ENCODE results near the gene ADAMTS1. TPM values are rescaled to one million over a fixed set of nuclear protein-coding genes. Genes with fewer than 3 reads are reported as not detected.
"Not testable (repeated sequence)": the region's sequence is repeated elsewhere in the genome, so short reads cannot be mapped to it uniquely, and the experiment has no call there.

ADAMTS1 gene
- total and polyA plus RNA-seq, 2 experiments from 2014 or later: 166 to 211 TPM

- Histone ChIP-seq H3K27me3 (replicated peaks; ENCODE audit: insufficient read depth) (no peaks in the 10 kb centered on the region), H3K36me3 (ENCODE audit: low read depth) (no peaks in the 10 kb centered on the region), H3K4me2 (ENCODE audit: unreplicated experiment) (no peak overlapping the region), H3K9ac (no peak overlapping the region), H3F3A (ENCODE audit: insufficient read depth) (no peaks in the 10 kb centered on the region), H3K4me3 (no peak overlapping the region), H3K79me2 (ENCODE audit: insufficient read depth) (no peaks in the 10 kb centered on the region), H3K9me2 (ENCODE audit: insufficient read depth) (no peaks in the 10 kb centered on the region), H3K9me3 (ENCODE audit: low read depth) (no peaks in the 10 kb centered on the region), H2AFZ (no peak overlapping the region), H3K4me1 (ENCODE audit: insufficient read depth) (no peaks in the 10 kb centered on the region), H3K27ac (no peak overlapping the region), H4K20me1 (ENCODE audit: insufficient read depth) (no peaks in the 10 kb centered on the region)
- 66 to 69% methylated on average over 6 of the region's 6 CpGs for WGBS, 2 experiments (ENCODE audit: low coverage in 1 of 2, low lambda C conversion rate in 2 of 2, missing lambda C conversion rate in 2 of 2)
- in situ Hi-C loops (cut with MboI): no loop called here
- no peak for DNase-seq
- no peak for TF ChIP-seq EZH2 (IDR thresholded peaks at IDR 0.05; ENCODE audit: insufficient read depth, poor library complexity, severe bottlenecking)
- no peak for TF ChIP-seq EZH2phosphoT487 (IDR thresholded peaks at IDR 0.05; ENCODE audit: insufficient read depth, low read depth)
Observed at GRCh38 chr21:26877018-26877417, 31.8 kb upstream of the ADAMTS1 start.

GRCh38 chr21:26874347-26874746, 29.1 kb upstream of the ADAMTS1 start:
- Histone ChIP-seq H3K9ac (no peak overlapping the region), H3F3A (ENCODE audit: insufficient read depth) (no peaks in the 10 kb centered on the region), H3K79me2 (ENCODE audit: insufficient read depth) (no peaks in the 10 kb centered on the region), H3K27me3 (replicated peaks; ENCODE audit: insufficient read depth) (no peaks in the 10 kb centered on the region), H3K36me3 (ENCODE audit: low read depth) (no peaks in the 10 kb centered on the region), H3K4me2 (ENCODE audit: unreplicated experiment) (no peak overlapping the region), H3K9me2 (ENCODE audit: insufficient read depth) (no peaks in the 10 kb centered on the region), H3K4me1 (ENCODE audit: insufficient read depth) (no peaks in the 10 kb centered on the region), H3K4me3 (no peak overlapping the region), H3K9me3 (ENCODE audit: low read depth) (no peaks in the 10 kb centered on the region), H4K20me1 (ENCODE audit: insufficient read depth) (no peaks in the 10 kb centered on the region), H3K27ac (no peak overlapping the region), H2AFZ (no peak overlapping the region)
- in situ Hi-C loops (cut with MboI): no loop called here
- WGBS, 2 experiments (ENCODE audit: low coverage in 1 of 2, low lambda C conversion rate in 2 of 2, missing lambda C conversion rate in 2 of 2): 53 to 60% methylated on average over 1 of the region's 1 CpG
- no peak for DNase-seq
- TF ChIP-seq EZH2phosphoT487 (IDR thresholded peaks at IDR 0.05; ENCODE audit: insufficient read depth, low read depth) (no peak), EZH2 (IDR thresholded peaks at IDR 0.05; ENCODE audit: insufficient read depth, poor library complexity, severe bottlenecking) (no peak)

- no peaks in the 10 kb centered on the region for H3K27me3 ChIP-seq (replicated peaks; ENCODE audit: insufficient read depth)
- no peaks in the 10 kb centered on the region for H3K9me3 ChIP-seq (ENCODE audit: low read depth)
- in situ Hi-C loops (cut with MboI): no loop called here
- H2AFZ ChIP-seq: no peak overlapping the region
- H3F3A ChIP-seq (ENCODE audit: insufficient read depth): no peaks in the 10 kb centered on the region
- no peak overlapping the region for H3K27ac ChIP-seq
- no peaks in the 10 kb centered on the region for H3K9me2 ChIP-seq (ENCODE audit: insufficient read depth)
- 91 to 97% methylated on average over 3 of the region's 3 CpGs for WGBS, 2 experiments (ENCODE audit: low coverage in 1 of 2, low lambda C conversion rate in 2 of 2, missing lambda C conversion rate in 2 of 2)
- no peak for TF ChIP-seq EZH2 (IDR thresholded peaks at IDR 0.05; ENCODE audit: insufficient read depth, poor library complexity, severe bottlenecking)
- TF ChIP-seq EZH2phosphoT487 (IDR thresholded peaks at IDR 0.05; ENCODE audit: insufficient read depth, low read depth): no peak
- H3K36me3 ChIP-seq (ENCODE audit: low read depth): no peaks in the 10 kb centered on the region
- H3K4me1 ChIP-seq (ENCODE audit: insufficient read depth): no peaks in the 10 kb centered on the region
- H3K4me2 ChIP-seq (ENCODE audit: unreplicated experiment): no peak overlapping the region
- no peaks in the 10 kb centered on the region for H3K79me2 ChIP-seq (ENCODE audit: insufficient read depth)
- H3K4me3 ChIP-seq: no peak overlapping the region
- no peak overlapping the region for H3K9ac ChIP-seq
- H4K20me1 ChIP-seq (ENCODE audit: insufficient read depth): no peaks in the 10 kb centered on the region
- no peak for DNase-seq
Observed at GRCh38 chr21:26865857-26866256, 20.6 kb upstream of the ADAMTS1 start.

GRCh38 chr21:26856871-26857350, 11.7 kb upstream of the ADAMTS1 start:
- H3K27ac ChIP-seq; H3K9me2 ChIP-seq (ENCODE audit: insufficient read depth); DNase-seq; H3K27me3 ChIP-seq (replicated peaks; ENCODE audit: insufficient read depth); H3K36me3 ChIP-seq (ENCODE audit: low read depth); H4K20me1 ChIP-seq (ENCODE audit: insufficient read depth); H3F3A ChIP-seq (ENCODE audit: insufficient read depth); H3K79me2 ChIP-seq (ENCODE audit: insufficient read depth); H3K9ac ChIP-seq; H3K4me3 ChIP-seq; H3K9me3 ChIP-seq (ENCODE audit: low read depth); H3K4me2 ChIP-seq (ENCODE audit: unreplicated experiment); H3K4me1 ChIP-seq (ENCODE audit: insufficient read depth); H2AFZ ChIP-seq: not testable (repeated sequence)
- WGBS, 2 experiments (ENCODE audit: low coverage in 1 of 2, low lambda C conversion rate in 2 of 2, missing lambda C conversion rate in 2 of 2): 88 to 89% methylated on average over 7 of the region's 7 CpGs
- in situ Hi-C loops (cut with MboI): loop anchor here (10.0 kb wide), 2 partner anchors 1198 to 1478 kb away; no protein-coding TSS in a partner anchor

GRCh38 chr21:26854695-26855094, 9.5 kb upstream of the ADAMTS1 start:
- H2AFZ ChIP-seq; DNase-seq; H3K9ac ChIP-seq; H3F3A ChIP-seq (ENCODE audit: insufficient read depth); H4K20me1 ChIP-seq (ENCODE audit: insufficient read depth); H3K4me1 ChIP-seq (ENCODE audit: insufficient read depth); H3K36me3 ChIP-seq (ENCODE audit: low read depth); H3K27me3 ChIP-seq (replicated peaks; ENCODE audit: insufficient read depth); H3K27ac ChIP-seq; H3K9me2 ChIP-seq (ENCODE audit: insufficient read depth); H3K4me3 ChIP-seq; H3K9me3 ChIP-seq (ENCODE audit: low read depth); H3K79me2 ChIP-seq (ENCODE audit: insufficient read depth); H3K4me2 ChIP-seq (ENCODE audit: unreplicated experiment): not testable (repeated sequence)
- in situ Hi-C loops (cut with MboI): loop anchor here (10.0 kb wide), 2 partner anchors 1200 to 1480 kb away; no protein-coding TSS in a partner anchor
- 96 to 99% methylated on average over 14 of the region's 14 CpGs for WGBS, 2 experiments (ENCODE audit: low coverage in 1 of 2, low lambda C conversion rate in 2 of 2, missing lambda C conversion rate in 2 of 2)
